Inflammatory macrophage (primary cell): ENCODE data around the gene TEFM.
"Not testable (repeated sequence)": the region's sequence is repeated elsewhere in the genome, so short reads cannot be mapped to it uniquely, and the experiment has no call there.

Experiments
- DNase-seq, 2 donors: peaks; one replicate each; pipeline ENCODE4 v3.0.0-alpha.2; 2020 to 2022
- total RNA-seq, 18 experiments: gene quantifications; one replicate each; lab custom pipeline; 2026; ENCODE audit warnings: mixed read lengths in 6 of 18, inconsistent platforms in 2 of 18; lab: John Stamatoyannopoulos, UW

The TEFM gene
- 4.3 to 16.5 (median 10.4) reads per million in 18 experiments for total RNA-seq

GRCh38 chr17:30906101-30906911, at the start of gene TEFM:
Gene TEFM (minus strand): TSS chr17:30906238. CDS start chr17:30906198, 40 bp downstream.
- peak; percentile 92 to 94 for DNase-seq

- DNase-seq: peak; percentile 88
These were observed 48.2 kb upstream of the TEFM start for GRCh38 chr17:30954046-30954830.

GRCh38 chr17:30952638-30953393, 46.8 kb upstream of the TEFM start:
- DNase-seq: peak; percentile 88 to 90

GRCh38 chr17:30950669-30951399, 44.8 kb upstream of the TEFM start:
- peak; percentile 88 to 92 for DNase-seq

GRCh38 chr17:30950189-30950588, 44.2 kb upstream of the TEFM start:
- no peak for DNase-seq

- no peak for DNase-seq
These were observed 41.8 kb upstream of the TEFM start for GRCh38 chr17:30947796-30948195.

GRCh38 chr17:30942308-30943079, 36.5 kb upstream of the TEFM start:
- DNase-seq: no peak

- DNase-seq: peak in 1 of 2 donors; percentile 34
These were observed 33.1 kb upstream of the TEFM start for GRCh38 chr17:30939051-30939689.

- DNase-seq: no peak
These were observed 27.9 kb upstream of the TEFM start for GRCh38 chr17:30933966-30934365.

GRCh38 chr17:30931582-30931981, 25.5 kb upstream of the TEFM start:
- not testable (repeated sequence) for DNase-seq

GRCh38 chr17:30930495-30930894, 24.5 kb upstream of the TEFM start:
- no peak for DNase-seq

- not testable (repeated sequence) for DNase-seq
These were observed 23.8 kb upstream of the TEFM start for GRCh38 chr17:30929861-30930260.

GRCh38 chr17:30929081-30929633, 23.1 kb upstream of the TEFM start:
- DNase-seq: no peak

GRCh38 chr17:30928584-30928983, 22.5 kb upstream of the TEFM start:
- DNase-seq: no peak

- DNase-seq: peak in 1 of 2 donors; percentile 52
These were observed 21.7 kb upstream of the TEFM start for GRCh38 chr17:30927756-30928155.

- DNase-seq: peak in 1 of 2 donors; percentile 22
These were observed 20.5 kb upstream of the TEFM start for GRCh38 chr17:30926516-30926915.

GRCh38 chr17:30924341-30924740, 18.3 kb upstream of the TEFM start:
- DNase-seq: no peak

GRCh38 chr17:30922235-30923030, 16.4 kb upstream of the TEFM start:
- peak in 1 of 2 donors; percentile 35 for DNase-seq

- DNase-seq: peak; percentile 78 to 86
These were observed 15.6 kb upstream of the TEFM start, which contains the start of gene ADAP2 for GRCh38 chr17:30921544-30922196. Gene ADAP2 (plus strand): TSS chr17:30921945. CDS start chr17:30922015, 70 bp downstream.
